HFFc6 (cell line): ENCODE data around the gene UBALD2. TPM values are rescaled to one million over a fixed set of nuclear protein-coding genes. Genes with fewer than 3 reads are reported as not detected.
A peak's percentile ranks its signal among the peaks of the same experiment; 100 is the strongest.

Source experiments
- DNase-seq: peaks from one replicate; pipeline ENCODE4 v3.0.0-alpha.2; 2018
- H3K27ac Mint-ChIP-seq: 2 replicates; pipeline ENCODE4 v1.8.0; 2020; ENCODE audit warnings: mild to moderate bottlenecking, mixed read lengths
- H3K27me3 Mint-ChIP-seq: 2 replicates; pipeline ENCODE4 v1.8.0; 2021; ENCODE audit warnings: mild to moderate bottlenecking, moderate library complexity, mixed read lengths; ENCODE audit not compliant: insufficient read depth
- H3K36me3 Mint-ChIP-seq: 2 replicates; pipeline ENCODE4 v1.8.0; 2021; ENCODE audit warnings: low read depth, mixed read lengths
- H3K4me1 Mint-ChIP-seq: 2 replicates; pipeline ENCODE4 v1.8.0; 2020; ENCODE audit warnings: low read depth, mixed read lengths
- H3K4me3 Mint-ChIP-seq: 2 replicates; pipeline ENCODE4 v1.8.0; 2020; ENCODE audit warnings: mild to moderate bottlenecking, moderate library complexity, mixed read lengths
- H3K9me3 Mint-ChIP-seq: 2 replicates; pipeline ENCODE4 v1.8.0; 2020; ENCODE audit warnings: mild to moderate bottlenecking, mixed read lengths
- CTCF ChIP-seq: fragments of 200-600 bp; sonication (generic); IDR thresholded peaks from 2 replicates; pipeline ENCODE4 v1.5.0; 2021; ENCODE audit warnings: antibody characterized with exemption, mild to moderate bottlenecking
- total RNA-seq, 6 experiments: library from RNA; stranded (reverse); fragmentation: NEBNext Ultra II Directional; extraction: Animal tissue kit (Norgen Biotek cat#: 25700); gene quantifications; 2 replicates in 1 of 6; 3 replicates in 5 of 6; pipeline ENCODE4 v1.2.3, GENCODE V29; 2021

Gene UBALD2
- total RNA-seq, 6 experiments from 2014 or later: 24.5 to 35.7 (median 30.5) TPM

DNA sequence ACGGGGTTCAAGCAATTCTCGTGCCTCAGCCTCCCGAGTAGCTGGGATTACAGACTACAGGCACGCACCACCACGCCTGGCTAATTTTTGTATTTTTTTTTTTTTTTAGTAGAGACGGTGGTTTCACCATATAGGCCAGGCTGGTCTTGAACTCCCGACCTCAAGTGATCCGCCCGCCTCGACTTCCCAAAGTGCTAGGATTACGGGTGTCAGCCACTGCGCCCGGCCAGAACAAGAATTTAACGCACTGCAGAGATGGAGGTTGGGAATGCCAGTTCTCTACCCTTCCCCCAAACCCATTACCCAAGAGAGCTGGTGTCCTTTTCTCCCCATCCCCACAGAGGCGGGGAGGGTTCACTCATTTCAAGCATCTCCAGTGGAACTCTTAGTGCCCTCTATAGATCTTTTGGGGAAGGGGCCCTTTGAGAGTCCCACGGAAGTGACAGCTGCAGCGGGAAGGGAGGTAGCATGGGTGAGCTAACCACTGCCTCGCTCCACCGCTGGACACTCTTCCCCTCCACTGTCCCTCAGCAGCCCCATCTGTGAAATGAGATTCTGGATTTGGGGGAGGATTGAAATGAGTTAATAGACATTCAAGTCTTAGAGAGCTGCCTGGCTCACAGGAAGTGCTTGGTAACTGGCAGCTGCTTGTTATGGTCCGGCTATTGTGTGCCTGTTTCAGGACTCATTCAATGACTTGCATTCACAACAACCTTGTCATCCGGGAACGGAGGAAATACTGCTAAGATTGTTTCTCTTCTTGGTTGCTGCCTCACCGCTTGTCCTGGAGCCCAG is 3.5 kb upstream of the UBALD2 start:
- no peak overlapping the region for H3K4me3 Mint-ChIP-seq
- no peaks in the 10 kb centered on the region; the same call in 1 of the 2 replicates for H3K27me3 Mint-ChIP-seq
- TF ChIP-seq CTCF: no peak
- no peak overlapping the region for H3K27ac Mint-ChIP-seq
- no peak for DNase-seq
- H3K36me3 Mint-ChIP-seq: no peaks in the 10 kb centered on the region
- H3K4me1 Mint-ChIP-seq: peaks cover 27% of the 10 kb centered on the region
- H3K9me3 Mint-ChIP-seq: no peaks in the 10 kb centered on the region

DNA sequence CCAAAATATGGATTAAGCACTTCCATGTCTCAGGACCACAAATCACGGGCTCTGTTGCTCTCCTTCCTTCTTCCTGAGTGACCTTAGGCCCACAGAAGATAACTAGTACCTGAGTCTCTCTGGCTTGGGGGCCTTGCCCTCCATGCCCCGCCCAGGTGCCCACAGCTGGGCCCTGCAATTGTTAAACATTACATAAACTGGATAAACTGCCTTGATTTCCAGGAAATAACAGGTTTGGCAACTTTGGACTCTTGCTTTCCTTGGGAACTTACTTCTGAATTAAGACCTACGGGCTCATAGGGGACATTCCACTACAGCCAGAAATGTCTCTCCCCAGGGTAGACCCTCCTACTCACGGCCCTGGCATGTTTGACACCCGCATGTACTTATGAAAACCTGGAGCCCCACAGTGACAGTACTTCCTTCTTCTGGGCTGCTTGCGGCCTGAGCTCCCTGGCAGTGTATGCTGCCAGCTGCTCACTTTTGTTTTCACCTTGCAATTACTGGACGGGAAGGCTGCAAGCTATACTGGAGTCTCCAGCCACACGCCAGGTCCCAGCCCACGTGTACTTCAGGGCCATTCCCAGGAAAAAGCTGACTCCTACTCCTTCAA is 2.3 kb upstream of the UBALD2 start:
- H3K9me3 Mint-ChIP-seq: no peaks in the 10 kb centered on the region
- H3K4me1 Mint-ChIP-seq: peaks cover 36% of the 10 kb centered on the region
- no peak for DNase-seq
- no peaks in the 10 kb centered on the region; the same call in 1 of the 2 replicates for H3K27me3 Mint-ChIP-seq
- H3K36me3 Mint-ChIP-seq: 0 out of 2 replicates have a peak, but pooled peaks cover 2% of the 10 kb centered on the region
- H3K27ac Mint-ChIP-seq: no peak overlapping the region
- TF ChIP-seq CTCF: no peak
- H3K4me3 Mint-ChIP-seq: no peak overlapping the region

DNA sequence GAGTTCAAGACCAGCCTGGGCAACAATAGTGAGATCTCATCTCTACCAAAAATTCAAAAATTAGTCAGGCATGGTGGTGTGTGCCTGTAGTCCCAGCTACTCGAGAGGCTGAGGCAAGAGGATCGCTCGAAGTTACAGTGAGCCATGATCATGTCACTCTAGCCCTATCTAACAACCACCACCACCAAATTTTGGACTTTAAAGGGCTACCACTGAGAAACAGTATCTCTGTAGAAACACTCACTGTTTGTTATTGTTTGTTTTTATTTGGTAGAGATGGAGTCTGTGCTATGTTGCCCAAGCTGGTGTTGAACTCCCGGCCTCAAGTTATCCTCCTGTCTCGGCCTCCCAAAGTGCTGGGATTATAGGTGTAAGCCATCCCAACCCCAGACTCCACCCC is 1.3 kb upstream of the UBALD2 start:
- Mint-ChIP-seq H3K4me1 (peaks cover 47% of the 10 kb centered on the region), H3K27me3 (no peaks in the 10 kb centered on the region; the same call in 1 of the 2 replicates), H3K4me3 (peak overlapping the region; percentile 85), H3K27ac (peak overlapping the region; percentile 93), H3K9me3 (no peaks in the 10 kb centered on the region), H3K36me3 (0 out of 2 replicates have a peak, but pooled peaks cover 4% of the 10 kb centered on the region)
- no peak for DNase-seq
- TF ChIP-seq CTCF: no peak

DNA sequence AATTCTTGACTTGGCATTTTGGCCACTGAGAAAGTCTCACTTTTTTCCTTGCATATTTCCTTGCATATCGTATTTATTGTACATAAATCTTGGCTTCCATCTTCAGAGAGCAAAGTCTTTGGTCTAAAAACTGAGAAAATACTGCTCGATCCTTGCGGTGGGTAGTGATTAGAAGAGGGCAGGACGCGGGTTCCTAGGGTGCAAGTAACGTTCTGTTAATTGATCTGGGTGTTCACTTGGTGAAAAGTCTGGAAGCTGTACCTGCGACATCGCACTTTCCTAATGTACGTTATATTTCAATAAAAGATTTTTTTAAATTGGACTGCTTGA is 758 bp upstream of the UBALD2 start:
- H3K27me3 Mint-ChIP-seq: no peaks in the 10 kb centered on the region; the same call in 1 of the 2 replicates
- H3K27ac Mint-ChIP-seq: peak overlapping the region; percentile 93
- 0 out of 2 replicates have a peak, but pooled peaks cover 4% of the 10 kb centered on the region for H3K36me3 Mint-ChIP-seq
- no peak for DNase-seq
- H3K9me3 Mint-ChIP-seq: no peaks in the 10 kb centered on the region
- H3K4me3 Mint-ChIP-seq: peak overlapping the region; percentile 85
- H3K4me1 Mint-ChIP-seq: peaks cover 50% of the 10 kb centered on the region
- no peak for TF ChIP-seq CTCF

DNA sequence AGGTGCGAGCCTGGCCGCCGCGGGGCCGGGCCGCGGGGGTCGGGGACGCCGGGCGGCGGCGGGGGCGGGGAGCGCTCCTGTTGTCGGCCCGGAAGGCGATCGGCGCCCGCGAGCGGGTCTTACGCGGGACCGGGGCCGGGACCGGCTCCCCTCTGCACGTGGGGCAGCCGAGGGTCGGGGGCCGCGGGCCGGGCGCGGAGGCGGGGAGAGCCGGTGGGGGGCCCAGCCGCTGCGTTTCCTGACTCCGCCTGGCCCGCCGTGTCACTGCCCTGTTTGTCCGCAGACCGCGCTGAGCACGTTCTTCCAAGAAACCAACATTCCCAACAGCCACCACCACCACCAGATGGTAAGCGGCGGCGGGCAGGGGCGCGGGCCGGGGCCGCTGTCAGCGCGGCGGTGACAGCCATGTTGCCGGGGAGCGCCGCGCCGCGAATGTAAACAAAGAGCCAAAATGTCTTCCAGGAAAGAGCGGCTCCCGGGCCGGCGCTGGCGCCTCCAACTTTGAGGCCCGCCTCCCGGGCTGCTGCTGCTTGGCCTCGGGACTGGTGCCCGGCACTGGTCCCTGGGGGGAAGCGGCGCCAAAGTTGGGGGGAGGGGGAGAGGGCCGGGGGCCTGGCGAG is 586 bp downstream of the UBALD2 start:
- peak; percentile 31 for DNase-seq
- peaks cover 47% of the 10 kb centered on the region for H3K4me1 Mint-ChIP-seq
- no peak for TF ChIP-seq CTCF
- H3K27ac Mint-ChIP-seq: peak overlapping the region; percentile 88
- peak overlapping the region; percentile 90 for H3K4me3 Mint-ChIP-seq
- 0 out of 2 replicates have a peak, but pooled peaks cover 4% of the 10 kb centered on the region for H3K36me3 Mint-ChIP-seq
- no peaks in the 10 kb centered on the region; the same call in 1 of the 2 replicates for H3K27me3 Mint-ChIP-seq
- no peaks in the 10 kb centered on the region for H3K9me3 Mint-ChIP-seq
